HG02970 (cell line): ENCODE results near the gene RAD18.

Experiments
- ATAC-seq: cut with Tn5 transposase; IDR thresholded peaks from one replicate; pipeline ENCODE4 v1.9.1; 2021; ENCODE audit warnings: mild to moderate bottlenecking, moderate library complexity, moderate number of reproducible peaks; ENCODE audit not compliant: unreplicated experiment, low FRiP score

The RAD18 gene

DNA sequence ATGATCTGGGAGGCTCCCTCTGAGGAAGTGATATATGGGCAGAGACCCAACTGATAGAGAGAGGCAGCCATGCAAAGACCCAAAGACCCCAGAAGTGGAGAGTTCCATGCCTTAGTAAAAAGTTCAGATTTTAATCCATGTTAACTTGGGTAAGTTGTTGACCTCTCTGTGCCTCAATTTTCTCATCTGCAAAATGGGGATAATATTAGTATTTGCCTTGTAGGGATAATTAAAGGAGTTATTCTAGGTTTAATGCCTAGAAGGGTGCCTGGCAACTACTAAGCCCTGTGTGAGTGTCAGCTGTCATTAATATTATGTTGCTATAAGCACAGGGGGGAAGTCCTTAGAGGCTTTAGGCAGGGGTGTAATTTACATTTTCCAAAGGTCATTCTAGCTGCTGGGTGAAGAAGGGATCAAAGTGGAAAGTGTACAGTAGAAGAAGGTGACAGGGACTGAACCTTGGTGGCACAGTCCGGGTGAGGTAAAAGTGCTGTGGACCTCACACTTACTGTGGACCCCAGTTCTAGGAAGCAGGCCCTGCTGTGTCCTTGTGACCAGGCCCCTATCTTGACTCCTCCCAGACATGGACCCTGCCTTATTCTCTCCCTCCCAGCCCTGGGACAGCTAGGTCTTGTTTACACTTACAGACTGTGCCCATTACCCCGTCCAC, 3.0 kb upstream of the RAD18 start:
- no peak for ATAC-seq

- ATAC-seq = no peak
Measured at GRCh38 chr3:8964436-8965370, 1.4 kb upstream of the RAD18 start.

GRCh38 chr3:8962226-8962861, 928 bp downstream of the RAD18 start:
- ATAC-seq = no peak

DNA sequence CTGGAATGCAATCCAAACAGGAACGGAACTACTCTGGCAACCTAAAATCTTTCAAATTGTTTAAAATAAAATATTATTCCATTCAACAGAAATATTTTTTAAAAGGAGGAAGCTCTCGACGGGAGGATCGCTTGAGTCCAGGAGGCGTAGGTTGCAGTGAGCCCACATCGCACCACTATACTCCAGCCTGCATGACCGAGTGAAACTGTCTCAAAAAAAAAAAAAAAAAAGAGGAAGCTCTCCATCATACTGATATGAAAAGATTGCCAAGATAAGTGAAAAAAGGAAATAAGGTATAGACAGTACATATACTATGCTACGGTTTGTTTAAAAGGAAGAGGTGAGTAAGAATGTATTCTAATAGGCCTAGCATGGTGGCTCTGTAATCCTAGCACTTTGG, 3.6 kb downstream of the RAD18 start:
- no peak for ATAC-seq

DNA sequence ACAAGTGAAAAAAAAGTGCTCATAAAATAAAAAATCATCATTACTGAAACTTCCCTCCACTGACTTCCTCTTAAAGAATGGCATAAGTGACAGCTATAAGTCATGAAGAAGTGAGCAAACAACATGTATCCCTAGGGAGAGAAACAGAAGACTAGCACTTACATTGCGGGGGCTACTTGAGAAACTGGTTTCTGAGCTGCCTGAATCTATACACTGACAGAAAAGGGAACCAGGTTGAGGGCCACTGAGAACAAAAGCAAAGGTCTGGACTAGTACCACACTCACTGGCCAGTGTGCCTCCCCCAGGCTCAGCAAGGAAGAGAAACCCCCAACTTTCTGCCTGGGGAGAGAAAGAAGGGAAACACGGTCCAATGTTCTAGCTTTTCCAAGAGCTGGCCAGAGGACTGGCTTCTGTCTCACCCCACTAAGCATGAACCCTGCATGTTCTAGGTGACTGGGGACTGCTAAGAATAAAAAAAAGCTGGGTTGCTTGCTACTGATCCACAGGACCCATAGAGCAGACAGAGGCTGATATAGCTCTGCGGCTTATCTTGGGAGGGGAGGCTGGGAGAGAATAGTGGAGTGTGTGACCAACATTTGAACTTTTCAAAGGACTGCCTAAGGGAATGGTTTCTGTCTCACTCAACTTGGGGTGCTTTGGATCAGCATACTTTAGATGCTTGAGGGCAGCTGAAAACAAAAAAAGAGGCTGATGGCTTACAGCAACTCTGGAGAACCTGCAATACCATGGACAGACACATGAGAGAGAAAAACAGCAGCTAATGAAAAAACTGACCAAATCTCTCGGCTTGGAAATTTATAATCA, 8.1 kb downstream of the RAD18 start:
- peak; percentile 83 for ATAC-seq

DNA sequence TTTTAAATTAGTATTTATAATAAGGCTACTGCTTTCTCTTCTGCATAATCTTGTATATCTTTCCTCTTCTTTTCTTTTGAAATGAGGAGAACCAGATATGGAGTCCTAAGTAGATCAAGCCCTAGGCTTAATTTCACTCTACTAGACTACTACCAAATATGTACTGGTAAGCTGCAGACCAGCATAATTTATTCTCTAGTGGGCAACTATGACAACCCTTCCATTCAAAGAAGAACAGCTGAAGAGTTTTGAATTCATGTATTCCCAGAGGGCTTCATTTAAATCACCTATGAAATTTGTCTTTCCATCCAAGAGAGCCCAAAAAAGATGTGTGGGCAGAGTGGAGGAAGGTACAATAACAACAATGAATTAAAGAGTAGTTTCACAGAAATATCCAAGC, 10.0 kb downstream of the RAD18 start:
- no peak for ATAC-seq

DNA sequence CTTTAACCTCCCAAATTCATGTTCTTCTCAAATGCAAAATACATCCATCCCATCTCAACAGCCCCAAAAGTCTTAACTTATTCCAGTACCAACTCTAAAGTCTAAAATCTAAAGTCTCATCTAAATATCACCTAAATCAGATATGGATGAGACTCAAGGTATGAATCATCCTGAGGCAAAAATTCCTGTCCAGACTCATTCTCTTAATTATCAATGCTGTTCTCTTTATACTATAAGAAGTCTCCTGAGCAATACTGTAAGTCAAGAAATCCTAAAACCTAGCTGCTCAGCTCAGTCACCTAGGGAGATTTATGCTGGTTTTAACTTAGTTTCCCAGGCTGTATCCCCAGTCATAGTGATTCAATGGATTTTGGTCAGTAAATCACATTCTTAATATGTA, 11.1 kb downstream of the RAD18 start:
- no peak for ATAC-seq

DNA sequence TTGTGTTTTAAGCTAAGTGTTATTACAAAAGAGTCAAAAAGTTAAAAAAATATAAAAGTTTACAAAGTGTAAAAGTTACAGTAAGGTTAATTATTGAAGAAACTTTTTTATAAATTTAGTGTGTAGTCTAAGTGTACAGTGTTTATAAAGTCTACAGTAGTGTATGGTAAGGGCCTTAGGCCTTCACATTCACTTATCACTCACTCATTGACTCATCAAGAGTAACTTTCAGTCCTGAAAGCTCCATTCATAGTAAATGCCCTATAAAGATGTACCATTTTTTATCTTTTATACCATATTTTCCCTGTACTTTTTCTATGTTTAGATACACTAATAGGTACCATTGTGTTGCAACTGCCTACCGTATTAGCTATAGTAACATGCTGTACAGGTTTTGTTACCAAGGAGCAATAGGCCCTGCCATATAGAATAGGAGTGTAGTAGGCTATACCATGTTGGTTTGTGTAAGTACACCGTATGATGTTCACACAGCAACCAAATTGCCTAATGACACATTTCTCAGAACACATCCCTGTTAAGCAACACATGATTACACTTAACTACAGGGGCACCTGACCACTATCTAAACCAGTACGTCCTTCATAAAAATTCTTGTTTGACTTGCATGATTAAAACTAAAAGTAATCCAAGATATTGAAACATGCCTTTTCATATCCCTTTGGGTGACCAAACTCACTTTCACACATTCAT, 17.2 kb downstream of the RAD18 start:
- ATAC-seq = no peak

- ATAC-seq = no peak
Measured at GRCh38 chr3:8942746-8943488, 20.4 kb downstream of the RAD18 start.

DNA sequence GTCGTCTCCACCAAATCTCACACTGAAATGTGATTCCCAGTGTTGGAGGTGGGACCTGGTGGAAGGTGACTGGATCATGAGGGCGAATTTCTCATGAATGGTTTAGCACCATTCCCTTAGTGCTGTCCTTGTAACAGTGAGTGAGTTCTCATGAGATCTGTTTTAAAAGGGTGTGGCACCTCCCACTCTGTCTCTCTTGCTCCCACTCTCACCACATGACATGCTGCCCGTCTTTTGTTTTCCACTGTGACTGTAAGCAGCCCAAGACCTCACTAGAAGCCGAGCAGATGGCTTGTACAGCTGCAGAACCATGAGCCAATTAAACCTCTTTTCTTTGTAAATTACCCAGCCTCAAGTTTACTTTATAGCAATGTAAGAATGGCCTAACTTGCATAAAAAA, 21.2 kb downstream of the RAD18 start:
- no peak for ATAC-seq

- ATAC-seq = no peak
Measured at GRCh38 chr3:8938021-8938420, 25.3 kb downstream of the RAD18 start.

DNA sequence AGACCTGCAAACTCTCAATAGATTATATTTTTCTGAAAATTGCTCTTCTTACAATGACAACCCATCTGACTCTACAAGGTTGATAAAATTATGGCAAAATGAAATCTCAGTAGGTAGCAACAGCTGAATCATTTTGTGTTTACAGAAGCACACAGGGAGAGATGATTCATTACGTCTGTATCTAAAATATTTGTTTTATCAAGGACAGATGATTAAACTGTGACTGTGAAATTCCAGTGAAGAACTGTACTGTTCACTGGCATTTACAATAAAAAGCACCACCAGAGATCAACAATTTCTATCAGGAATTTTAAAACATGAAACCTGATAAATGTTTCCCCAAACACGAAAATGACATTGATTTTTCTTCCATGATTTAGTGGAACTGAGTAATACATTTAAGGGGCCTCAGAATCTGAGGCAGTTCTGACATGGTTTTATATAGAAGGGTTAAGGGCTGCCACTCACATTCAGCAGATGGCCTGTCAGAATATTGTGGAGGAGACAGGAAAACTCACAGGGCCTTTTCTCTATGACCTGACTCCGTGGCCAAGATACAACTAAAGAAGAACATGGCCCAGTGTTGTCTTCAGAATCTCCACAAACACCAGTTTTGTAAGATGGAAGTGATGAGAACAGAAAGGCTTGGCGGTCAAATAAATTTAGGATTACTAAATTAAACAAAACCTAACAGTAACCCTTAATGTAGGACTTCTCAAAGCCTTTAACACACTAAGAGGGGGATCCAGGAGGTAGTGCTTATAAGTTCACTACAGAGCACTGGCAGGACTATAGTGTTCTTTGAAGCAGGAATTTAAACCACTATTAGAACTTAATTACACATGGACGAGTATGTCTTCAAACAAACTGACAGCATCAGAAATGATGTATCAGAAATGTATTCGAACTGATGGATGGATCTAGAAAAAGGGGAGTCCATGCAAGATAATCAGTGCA, 25.9 kb downstream of the RAD18 start:
- no peak for ATAC-seq

GRCh38 chr3:8932507-8932906, 30.8 kb downstream of the RAD18 start:
- no peak for ATAC-seq

- no peak for ATAC-seq
Measured at GRCh38 chr3:8931342-8931741, 31.9 kb downstream of the RAD18 start.

- no peak for ATAC-seq
Measured at GRCh38 chr3:8929860-8930259, 33.4 kb downstream of the RAD18 start.

GRCh38 chr3:8914491-8914890, 48.8 kb downstream of the RAD18 start:
- no peak for ATAC-seq

- ATAC-seq = no peak
Measured at GRCh38 chr3:8911781-8912180, 51.5 kb downstream of the RAD18 start.

DNA sequence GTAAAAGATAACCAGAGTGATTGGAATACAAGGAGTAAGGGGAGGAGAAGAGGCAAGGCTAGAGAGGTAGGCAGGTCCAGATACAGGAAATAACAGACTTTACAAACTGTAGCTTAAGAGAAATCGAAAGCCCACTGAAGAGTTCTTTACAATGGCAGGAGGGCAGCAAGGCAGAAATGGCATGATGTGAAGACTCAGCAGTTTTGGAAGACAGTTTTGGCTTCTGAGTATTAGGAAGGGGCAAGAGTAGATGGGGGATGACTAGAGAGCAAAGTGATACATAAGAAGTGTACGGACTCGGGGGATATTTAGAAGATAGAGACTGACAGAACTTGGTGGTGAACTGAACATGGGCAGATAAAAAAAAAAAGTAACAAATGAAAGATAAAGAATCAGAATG, 54.1 kb downstream of the RAD18 start:
- ATAC-seq = no peak
